Thyroid gland (tissue), 4 donors: ENCODE data around the gene KAZN. TPM values are rescaled to one million over a fixed set of nuclear protein-coding genes. Genes with fewer than 3 reads are reported as not detected.
A peak's percentile ranks its signal among the peaks of the same experiment; 100 is the strongest.

Source experiments
- DNase-seq, 2 donors: peaks; one replicate each; pipeline ENCODE4 v3.0.0-alpha.2; 2019
- H3K27ac ChIP-seq, 3 donors: fragments of 200-600 bp; sonication (generic); 1 replicate in 2 of 3; 2 replicates in 1 of 3; pipeline ENCODE4 v1.5.1; 2016 to 2019; ENCODE audit warnings: mild to moderate bottlenecking in 1 of 3, moderate library complexity in 1 of 3
- H3K27me3 ChIP-seq: fragments of 200-600 bp; sonication (generic); one replicate; pipeline ENCODE4 v1.5.1; 2019
- H3K36me3 ChIP-seq, 2 donors: fragments of 200-600 bp; sonication (generic); one replicate each; pipeline ENCODE4 v1.5.1; 2016 to 2019
- H3K4me1 ChIP-seq, 2 donors: fragments of 200-600 bp; sonication (generic); one replicate each; pipeline ENCODE4 v1.5.1; 2017 to 2019
- H3K4me3 ChIP-seq, 3 donors: fragments of 200-600 bp; sonication (generic); replicated peaks in 1 of 3; 1 replicate in 2 of 3; 2 replicates in 1 of 3; pipeline ENCODE4 v1.5.1; 2016; ENCODE audit warnings: mild to moderate bottlenecking in 1 of 3
- H3K9me3 ChIP-seq: fragments of 200-600 bp; sonication (generic); one replicate; pipeline ENCODE4 v1.5.1; 2017
- CTCF ChIP-seq, 6 experiments: fragments of 200-600 bp in 3 of 6; fragments of 450-650 bp in 3 of 6; sonication (generic) in 3 of 6; IDR thresholded peaks; one replicate each; pipeline ENCODE4 v1.5.1; 2016 to 2019; ENCODE audit warnings: antibody characterized with exemption in 6 of 6, mild to moderate bottlenecking in 2 of 6, inconsistent platforms in 1 of 6, moderate library complexity in 1 of 6
- POLR2A ChIP-seq, 2 donors: fragments of 450-650 bp; IDR thresholded peaks; one replicate each; pipeline ENCODE4 v1.6.1; 2017; ENCODE audit warnings: antibody characterized with exemption in 2 of 2, mild to moderate bottlenecking in 2 of 2, moderate library complexity in 1 of 2
- WGBS, 2 donors: methylation state at CpG; one replicate each; pipeline ENCODE4 v1.1.5; 2017; 5-methylcytosine and 5-hydroxymethylcytosine counted together
- intact Hi-C: fragments of 100-400 bp; cut with DNase I; formaldehyde crosslinking; loops from one replicate; pipeline ENCODE4 v1.15.1; 2023
- total RNA-seq, 4 donors: library from RNA; depleted of rRNA; stranded (reverse); fragments of >200 nt; gene quantifications; one replicate each; pipeline ENCODE4 v1.2.3, GENCODE V29; 2016

The KAZN gene
- total RNA-seq, 4 donors from 2014 or later: 14.8 to 28.6 (median 18.2) TPM

GRCh38 chr1:15042866-15043265, 444.4 kb downstream of the KAZN start:
- Histone ChIP-seq H3K4me3 (no peak overlapping the region), H3K4me1 (peaks cover 3 to 7% of the 10 kb centered on the region in 2 donors), H3K36me3 (no peaks in the 10 kb centered on the region), H3K27me3 (no peaks in the 10 kb centered on the region), H3K27ac (no peak overlapping the region), H3K9me3 (no peaks in the 10 kb centered on the region)
- DNase-seq: no peak
- intact Hi-C loops: no loop called here
- TF ChIP-seq POLR2A (IDR thresholded peaks at IDR 0.05): no peak
- no peak for TF ChIP-seq CTCF (IDR thresholded peaks at IDR 0.05)
- WGBS, 2 donors: 80 to 88% methylated on average over 2 to 8 of the region's 8 CpGs

GRCh38 chr1:15043934-15044333, 445.4 kb downstream of the KAZN start:
- no peaks in the 10 kb centered on the region for H3K27me3 ChIP-seq
- intact Hi-C loops: no loop called here
- WGBS, 2 donors: 90 to 95% methylated on average over 11 to 17 of the region's 20 CpGs
- peak in 1 of 2 donors; percentile 17 for DNase-seq
- H3K9me3 ChIP-seq: no peaks in the 10 kb centered on the region
- no peaks in the 10 kb centered on the region for H3K36me3 ChIP-seq
- no peak overlapping the region for H3K27ac ChIP-seq
- H3K4me1 ChIP-seq: peaks cover 3 to 7% of the 10 kb centered on the region in 2 donors
- no peak for TF ChIP-seq POLR2A (IDR thresholded peaks at IDR 0.05)
- no peak for TF ChIP-seq CTCF (IDR thresholded peaks at IDR 0.05)
- no peak overlapping the region for H3K4me3 ChIP-seq

DNA sequence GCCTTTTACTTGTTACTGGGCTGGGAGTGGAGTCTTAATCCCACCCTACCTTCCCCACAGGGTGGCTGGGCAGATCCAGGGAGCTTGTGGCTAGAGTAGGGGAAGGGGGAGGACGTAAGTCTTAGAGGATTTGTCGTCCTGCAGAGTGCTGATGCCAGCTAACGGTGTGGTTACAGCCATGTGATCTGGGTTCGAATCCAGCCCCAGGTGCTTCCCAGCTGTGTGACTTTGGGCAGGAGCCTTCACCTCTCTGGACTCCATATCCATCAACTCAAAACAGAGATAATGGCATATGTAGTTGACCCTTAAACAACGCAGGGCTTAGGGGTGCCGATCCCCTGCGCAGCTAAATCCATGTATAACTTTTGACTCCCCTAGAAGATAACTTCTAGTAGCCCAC, 446.6 kb downstream of the KAZN start:
- Histone ChIP-seq H3K36me3 (no peaks in the 10 kb centered on the region), H3K9me3 (no peaks in the 10 kb centered on the region), H3K4me1 (peaks cover 3 to 7% of the 10 kb centered on the region in 2 donors), H3K4me3 (no peak overlapping the region), H3K27ac (no peak overlapping the region), H3K27me3 (no peaks in the 10 kb centered on the region)
- no peak for DNase-seq
- intact Hi-C loops: loop anchor here (5.0 kb wide), 1 partner anchor 933 kb away; no protein-coding TSS in a partner anchor
- 94 to 96% methylated on average over 7 of the region's 7 CpGs for WGBS, 2 donors
- TF ChIP-seq CTCF (IDR thresholded peaks at IDR 0.05) (no peak), POLR2A (IDR thresholded peaks at IDR 0.05) (no peak)

DNA sequence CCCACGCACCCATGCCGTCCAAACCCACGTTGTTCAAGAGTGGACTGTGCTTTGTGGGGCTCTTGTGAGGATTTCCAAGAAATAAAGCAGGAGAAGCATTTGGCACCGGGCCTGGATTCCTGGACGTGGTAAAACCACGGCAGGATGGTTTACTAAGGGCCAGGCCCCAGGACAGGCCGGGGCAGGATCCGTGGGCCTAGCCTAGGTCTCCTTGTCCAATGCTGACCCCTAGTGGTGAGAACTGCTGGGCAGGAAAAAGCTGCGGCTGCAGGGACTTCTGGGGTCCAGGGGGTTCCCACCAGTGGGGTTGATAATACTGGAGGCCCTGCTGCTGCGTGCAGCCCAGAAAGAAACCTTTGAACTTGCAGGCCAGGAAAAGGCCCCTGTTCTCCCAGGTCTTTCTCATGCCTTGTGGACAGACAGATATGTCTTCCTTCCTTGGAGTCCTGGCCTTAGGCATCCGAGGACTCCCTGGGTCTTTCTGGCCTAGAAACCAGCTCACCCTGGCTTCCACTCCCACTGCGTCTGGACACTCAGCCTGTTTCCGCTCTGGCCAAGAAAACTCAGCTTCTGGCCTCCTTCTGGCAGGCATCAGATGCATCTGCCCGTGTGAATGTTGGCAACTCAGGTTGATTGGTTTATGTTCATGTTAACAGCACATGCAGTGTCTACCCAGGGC, 448.1 kb downstream of the KAZN start:
- intact Hi-C loops: loop anchor here (5.0 kb wide), 1 partner anchor 934 kb away; no protein-coding TSS in a partner anchor
- peak; percentile 97 to 99 for DNase-seq
- TF ChIP-seq CTCF (IDR thresholded peaks at IDR 0.05) (peak; percentile 92 to 98 (median 94)), POLR2A (IDR thresholded peaks at IDR 0.05) (no peak)
- H3K27me3 ChIP-seq: no peaks in the 10 kb centered on the region
- WGBS, 2 donors: 35 to 42% methylated on average over 14 of the region's 14 CpGs
- no peak overlapping the region for H3K4me3 ChIP-seq
- H3K9me3 ChIP-seq: no peaks in the 10 kb centered on the region
- H3K36me3 ChIP-seq: no peaks in the 10 kb centered on the region
- no peak overlapping the region for H3K27ac ChIP-seq
- H3K4me1 ChIP-seq: peaks cover 3 to 7% of the 10 kb centered on the region in 2 donors

GRCh38 chr1:15047237-15047636, 448.8 kb downstream of the KAZN start:
- DNase-seq: no peak
- Histone ChIP-seq H3K27ac (no peak overlapping the region), H3K36me3 (no peaks in the 10 kb centered on the region), H3K27me3 (no peaks in the 10 kb centered on the region), H3K4me3 (no peak overlapping the region), H3K4me1 (peaks cover 3 to 7% of the 10 kb centered on the region in 2 donors), H3K9me3 (no peaks in the 10 kb centered on the region)
- TF ChIP-seq CTCF (IDR thresholded peaks at IDR 0.05) (no peak), POLR2A (IDR thresholded peaks at IDR 0.05) (no peak)
- intact Hi-C loops: loop anchor here (5.0 kb wide), 1 partner anchor 935 kb away; no protein-coding TSS in a partner anchor
- 95 to 97% methylated on average over 10 to 11 of the region's 11 CpGs for WGBS, 2 donors
